H1 (cell line): ENCODE measurements around the gene SBSN. TPM values are rescaled to one million over a fixed set of nuclear protein-coding genes. Genes with fewer than 3 reads are reported as not detected.

Source experiments
- EGR1 ChIP-seq: IDR thresholded peaks from 2 replicates; pipeline ENCODE4 v1.6.1; 2011; ENCODE audit warnings: low read depth, low read length, borderline replicate concordance
- GABPA ChIP-seq: IDR thresholded peaks from 2 replicates; pipeline ENCODE4 v1.6.1; 2011; ENCODE audit warnings: mild to moderate bottlenecking, low read length, moderate library complexity, borderline replicate concordance; ENCODE audit not compliant: insufficient read depth
- NANOG ChIP-seq: IDR thresholded peaks from 2 replicates; pipeline ENCODE4 v1.6.1; 2011; ENCODE audit warnings: low read length, low read depth, mild to moderate bottlenecking, inconsistent platforms; ENCODE audit not compliant: insufficient read depth, poor library complexity, severe bottlenecking
- SUZ12 ChIP-seq: fragments of 200-600 bp; sonication (generic); IDR thresholded peaks from 2 replicates; pipeline ENCODE4 v1.6.1; 2012; ENCODE audit warnings: mild to moderate bottlenecking, inconsistent platforms, low read length, moderate library complexity, mixed read lengths
- TCF12 ChIP-seq: IDR thresholded peaks from 2 replicates; pipeline ENCODE4 v1.6.1; 2011; ENCODE audit warnings: low read depth, mild to moderate bottlenecking, low read length
- polyA plus RNA-seq, 7 experiments: library from polyadenylated mRNA; depleted of rRNA in 3 of 7; stranded (reverse) in 5 of 7; unstranded in 2 of 7; fragments of >200 nt in 5 of 7; fragments of 200-250 nt in 2 of 7; gene quantifications; 1 replicate in 5 of 7; 2 replicates in 1 of 7; 4 replicates in 1 of 7; pipeline versions ENCODE4 v1.2.1 to v1.2.3, GENCODE V29; 2011 to 2013; ENCODE audit warnings: missing spikeins in 2 of 7, mixed read lengths in 2 of 7
- total RNA-seq: library from RNA; stranded (reverse); fragmentation: NEBNext Ultra II Directional; extraction: Animal tissue kit (Norgen Biotek cat#: 25700); gene quantifications from 2 replicates; pipeline ENCODE4 v1.2.1, GENCODE V29; 2021
- TF ChIP-seq, protein P1 (sequence below): IDR thresholded peaks from 2 replicates; pipeline ENCODE4 v1.6.1; 2012; ENCODE audit warnings: low read length, inconsistent platforms

The SBSN gene
- total and polyA plus RNA-seq, 2 of the 8 experiments (the other 6 are each of a cell fraction or from before 2014, with no cell fraction given): not detected

DNA sequence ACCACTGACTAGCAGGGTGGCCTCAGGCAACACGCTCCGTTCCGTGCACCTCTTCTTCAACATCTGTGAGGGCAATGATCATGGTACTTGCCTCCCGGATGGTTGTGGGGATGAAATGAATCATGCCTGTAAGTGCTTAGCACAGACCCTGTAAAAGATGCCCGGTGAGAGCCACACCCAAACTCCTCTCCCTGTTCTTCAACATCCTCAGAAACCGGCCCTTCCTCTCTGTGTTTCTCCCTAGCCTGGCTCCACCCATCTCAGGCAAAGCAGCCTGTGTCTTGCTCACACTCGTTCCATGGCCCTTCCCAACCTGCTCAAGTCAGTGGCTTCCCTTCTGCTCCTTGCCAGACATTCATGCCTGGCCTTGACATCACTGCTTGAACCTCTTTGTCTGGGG lies 8.8 kb downstream of the SBSN start (continued):
- TF ChIP-seq, protein P1, sequence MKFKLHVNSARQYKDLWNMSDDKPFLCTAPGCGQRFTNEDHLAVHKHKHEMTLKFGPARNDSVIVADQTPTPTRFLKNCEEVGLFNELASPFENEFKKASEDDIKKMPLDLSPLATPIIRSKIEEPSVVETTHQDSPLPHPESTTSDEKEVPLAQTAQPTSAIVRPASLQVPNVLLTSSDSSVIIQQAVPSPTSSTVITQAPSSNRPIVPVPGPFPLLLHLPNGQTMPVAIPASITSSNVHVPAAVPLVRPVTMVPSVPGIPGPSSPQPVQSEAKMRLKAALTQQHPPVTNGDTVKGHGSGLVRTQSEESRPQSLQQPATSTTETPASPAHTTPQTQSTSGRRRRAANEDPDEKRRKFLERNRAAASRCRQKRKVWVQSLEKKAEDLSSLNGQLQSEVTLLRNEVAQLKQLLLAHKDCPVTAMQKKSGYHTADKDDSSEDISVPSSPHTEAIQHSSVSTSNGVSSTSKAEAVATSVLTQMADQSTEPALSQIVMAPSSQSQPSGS: no peak
- TF ChIP-seq TCF12 (no peak), SUZ12 (no peak), GABPA (no peak), NANOG (no peak), EGR1 (no peak)
